ENCODE measurements around the gene LCORL.

- TF ChIP-seq POLR2A (IDR thresholded peaks at IDR 0.05), result no peak
- no peak for TF ChIP-seq CTCF (IDR thresholded peaks at IDR 0.05)
Measured at GRCh38 chr4:17968721-17969120, 52.8 kb downstream of the LCORL start.
